Measurements from ENCODE around the gene FAM151B. TPM values are rescaled to one million over a fixed set of nuclear protein-coding genes. Genes with fewer than 3 reads are reported as not detected.
A peak's percentile ranks its signal among the peaks of the same experiment; 100 is the strongest.
"Not testable (repeated sequence)": the region's sequence is repeated elsewhere in the genome, so short reads cannot be mapped to it uniquely, and the experiment has no call there.

The FAM151B gene, protein sequence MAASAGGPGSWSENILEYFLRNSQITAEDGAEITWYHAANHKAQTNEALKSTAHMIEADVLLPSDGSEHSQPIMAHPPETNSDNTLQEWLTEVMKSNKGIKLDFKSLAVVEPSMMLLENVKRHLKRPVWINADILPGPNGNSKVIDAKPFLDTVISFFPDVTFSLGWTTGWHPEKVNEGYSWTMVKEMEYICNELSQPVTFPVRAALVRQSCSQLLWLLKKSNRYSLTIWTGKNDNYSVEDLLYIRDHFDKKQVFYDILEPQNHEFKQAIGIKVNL
- under 1 TPM in 1 of 2 experiments, not detected in 1; 0.12 TPM for total RNA-seq

DNA sequence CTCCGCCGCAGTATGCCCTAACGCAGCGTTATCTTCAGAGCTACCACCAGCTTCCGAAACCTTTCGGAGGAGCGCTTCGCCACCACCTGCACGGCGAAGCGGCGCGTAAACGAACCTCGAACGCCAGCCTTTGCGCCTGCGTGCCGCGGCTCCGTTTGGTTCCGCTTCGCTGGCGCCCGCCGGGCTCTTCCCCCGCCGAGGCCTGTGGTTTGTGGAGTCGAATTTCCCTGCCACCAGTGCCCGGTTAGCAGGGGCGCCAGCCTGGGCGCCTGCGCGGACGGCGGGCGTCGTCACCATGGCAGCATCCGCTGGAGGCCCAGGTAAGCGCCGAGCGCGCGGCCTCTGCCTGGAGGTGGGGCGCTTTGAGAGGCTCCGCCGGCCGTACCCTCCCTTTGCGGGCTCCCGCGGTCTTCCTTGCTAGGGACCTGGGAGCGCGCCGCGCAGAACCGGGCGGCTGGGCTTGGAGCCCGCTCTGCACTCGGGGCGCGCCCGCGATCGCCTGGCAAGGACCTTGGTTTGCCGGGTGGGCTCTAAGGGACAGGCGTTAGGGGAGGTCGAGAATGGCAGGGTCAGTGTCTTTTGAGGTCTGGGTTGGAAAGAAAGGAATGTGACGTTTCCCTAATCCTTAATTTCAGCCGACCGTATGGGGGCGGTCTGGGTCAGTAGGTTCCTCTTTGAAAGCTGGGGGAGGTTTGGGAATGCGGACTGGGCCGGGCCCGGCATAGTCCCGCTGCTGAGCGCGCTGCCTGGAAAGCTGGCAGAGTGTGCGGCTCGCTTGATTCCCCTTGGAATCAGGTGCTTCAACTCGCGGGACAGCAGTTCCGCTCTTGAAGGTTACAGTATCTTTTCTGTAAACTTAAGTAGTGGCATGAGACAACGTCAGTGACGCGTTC is at the start of gene FAM151B:
TSS of gene FAM151B (plus strand) at position 272 of the 893 bp plus-strand sequence. CDS start at position 296, 24 bp downstream.
- peaks cover 3% of the 10 kb centered on the region for H3K36me3 Mint-ChIP-seq
- ATAC-seq, result peak; percentile 88
- CTCF ChIA-PET, result no interaction called here

DNA sequence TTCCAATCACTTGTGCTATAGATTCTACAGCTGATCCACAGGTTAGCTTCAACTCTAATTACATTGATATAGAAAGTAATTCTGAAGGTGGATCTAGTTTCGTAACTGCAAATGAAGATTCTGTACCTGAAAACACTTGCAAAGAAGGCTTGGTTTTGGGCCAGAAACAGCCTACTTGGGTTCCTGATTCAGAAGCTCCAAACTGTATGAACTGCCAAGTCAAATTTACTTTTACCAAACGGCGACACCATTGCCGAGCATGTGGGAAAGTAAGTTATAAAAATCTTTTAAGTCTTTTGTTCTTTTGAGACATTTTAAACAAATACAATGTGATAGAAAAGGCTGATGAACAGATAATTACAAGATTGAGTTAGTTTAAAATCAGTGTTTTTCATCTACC is 49.2 kb upstream of the FAM151B start:
- ATAC-seq (no peak), DNase-seq (no peak)
- H3K4me1 Mint-ChIP-seq, result no peaks in the 10 kb centered on the region
- H3K4me3 Mint-ChIP-seq, result no peak overlapping the region
- no peaks in the 10 kb centered on the region for H3K9me3 Mint-ChIP-seq (ENCODE audit: low read depth)
- peaks cover 20% of the 10 kb centered on the region for H3K36me3 Mint-ChIP-seq
- no peak overlapping the region for H3K27ac Mint-ChIP-seq
- CTCF ChIA-PET, result no interaction called here
- H3K27me3 Mint-ChIP-seq, result no peaks in the 10 kb centered on the region

More for the DNA sequence above, at the start of gene FAM151B:
- Mint-ChIP-seq H3K4me1 (peaks cover 16% of the 10 kb centered on the region), H3K4me3 (peak within 1 kb of the TSS; percentile 72), H3K9me3 (ENCODE audit: low read depth) (no peaks in the 10 kb centered on the region), H3K27me3 (peaks cover 53% of the 10 kb centered on the region), H3K27ac (no peak within 1 kb of the TSS)
- peak; percentile 69 for DNase-seq

DNA sequence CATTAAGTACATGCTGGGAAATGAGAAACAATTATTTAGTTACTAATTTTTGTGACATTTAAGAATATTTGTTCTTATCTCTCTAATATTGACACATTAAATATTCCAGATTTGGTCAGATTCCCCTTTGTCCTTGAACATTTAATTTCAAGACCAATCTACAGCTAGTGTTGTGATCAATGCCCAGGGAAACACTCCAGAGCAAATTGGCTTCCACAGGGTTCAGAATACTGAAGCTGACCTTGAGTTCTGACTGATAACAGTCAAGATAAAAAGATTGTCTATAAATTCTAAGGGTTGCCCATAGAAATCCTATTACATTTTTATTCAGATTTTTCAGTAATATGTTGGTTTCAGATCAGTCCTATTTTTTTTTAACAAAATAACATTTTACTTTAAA is 48.7 kb upstream of the FAM151B start:
- CTCF ChIA-PET, result no interaction called here
- Mint-ChIP-seq H3K4me1 (no peaks in the 10 kb centered on the region), H3K4me3 (no peak overlapping the region), H3K27ac (no peak overlapping the region), H3K27me3 (no peaks in the 10 kb centered on the region), H3K36me3 (peaks cover 20% of the 10 kb centered on the region), H3K9me3 (ENCODE audit: low read depth) (no peaks in the 10 kb centered on the region)
- DNase-seq (no peak), ATAC-seq (no peak)

DNA sequence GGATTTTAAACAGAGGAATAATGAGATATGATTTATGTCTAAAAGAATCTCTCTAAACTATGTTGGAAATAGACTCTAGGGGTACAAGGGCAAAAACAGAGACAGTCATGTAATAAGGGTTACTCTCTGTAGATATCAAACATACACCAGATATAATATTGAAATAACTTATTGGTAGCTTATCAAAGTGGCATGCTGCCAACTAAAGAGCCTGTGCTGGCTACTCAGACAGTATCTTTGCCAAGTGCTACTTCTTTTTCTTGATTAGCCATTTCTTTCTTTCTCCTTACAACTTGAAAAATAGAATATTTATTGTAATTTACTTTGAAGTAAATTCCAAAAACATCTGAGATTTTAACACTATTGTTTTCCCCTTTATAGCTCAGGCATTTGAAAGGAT is 45.2 kb upstream of the FAM151B start:
- CTCF ChIA-PET, result interaction anchor here (1.0 kb wide), 1 partner anchor 31 kb away, joined by 4 read pairs; no protein-coding TSS in a partner anchor
- ATAC-seq (no peak), DNase-seq (no peak)
- Mint-ChIP-seq H3K27ac (no peak overlapping the region), H3K4me1 (no peaks in the 10 kb centered on the region), H3K4me3 (no peak overlapping the region), H3K27me3 (no peaks in the 10 kb centered on the region), H3K36me3 (peaks cover 4% of the 10 kb centered on the region), H3K9me3 (ENCODE audit: low read depth) (no peaks in the 10 kb centered on the region)

DNA sequence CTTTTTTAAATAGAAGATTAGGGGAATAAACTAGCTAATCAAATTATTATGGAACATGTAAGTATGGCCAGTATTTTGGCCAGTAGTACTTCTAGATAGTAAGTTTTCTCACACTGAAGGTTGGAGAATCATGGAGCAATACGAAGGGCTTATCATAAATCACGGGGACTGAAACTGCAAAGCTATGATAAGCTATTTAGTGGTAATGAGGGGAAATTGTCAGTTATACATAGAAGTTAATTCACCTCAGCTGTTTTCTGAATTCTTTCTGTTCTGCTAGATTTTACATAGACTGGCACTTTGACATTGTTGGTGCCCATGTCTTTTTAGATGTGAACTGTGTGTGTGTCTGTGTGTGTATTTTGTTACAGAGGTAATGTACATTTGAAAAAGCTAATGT is 34.5 kb upstream of the FAM151B start:
- H3K27me3 Mint-ChIP-seq, result no peaks in the 10 kb centered on the region
- CTCF ChIA-PET, result no interaction called here
- no peak for ATAC-seq
- DNase-seq, result no peak
- H3K9me3 Mint-ChIP-seq (ENCODE audit: low read depth), result no peaks in the 10 kb centered on the region
- no peaks in the 10 kb centered on the region for H3K4me1 Mint-ChIP-seq
- H3K36me3 Mint-ChIP-seq, result peaks cover 14% of the 10 kb centered on the region
- no peak overlapping the region for H3K4me3 Mint-ChIP-seq
- H3K27ac Mint-ChIP-seq, result no peak overlapping the region

DNA sequence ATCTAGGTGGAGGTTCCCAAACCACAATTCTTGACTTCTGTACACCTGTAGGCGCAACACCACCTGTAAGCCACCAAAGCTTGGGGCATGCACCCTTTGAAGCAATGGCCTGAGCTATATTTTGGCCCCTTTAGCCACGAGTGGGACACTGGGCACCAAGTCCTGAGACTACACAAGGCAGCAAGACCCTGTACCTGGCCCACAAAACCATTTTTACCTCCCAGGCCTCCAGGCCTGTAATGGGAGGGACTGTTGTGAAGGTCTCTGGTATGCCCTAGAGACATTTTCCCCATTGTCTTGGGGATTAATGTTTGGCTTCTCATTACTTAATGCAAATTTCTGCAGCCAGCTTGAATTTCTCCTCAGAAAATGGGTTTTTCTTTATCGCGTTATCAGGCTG is 24.6 kb upstream of the FAM151B start:
- H3K27me3 Mint-ChIP-seq, result no peaks in the 10 kb centered on the region
- CTCF ChIA-PET, result no interaction called here
- no peak for ATAC-seq

DNA sequence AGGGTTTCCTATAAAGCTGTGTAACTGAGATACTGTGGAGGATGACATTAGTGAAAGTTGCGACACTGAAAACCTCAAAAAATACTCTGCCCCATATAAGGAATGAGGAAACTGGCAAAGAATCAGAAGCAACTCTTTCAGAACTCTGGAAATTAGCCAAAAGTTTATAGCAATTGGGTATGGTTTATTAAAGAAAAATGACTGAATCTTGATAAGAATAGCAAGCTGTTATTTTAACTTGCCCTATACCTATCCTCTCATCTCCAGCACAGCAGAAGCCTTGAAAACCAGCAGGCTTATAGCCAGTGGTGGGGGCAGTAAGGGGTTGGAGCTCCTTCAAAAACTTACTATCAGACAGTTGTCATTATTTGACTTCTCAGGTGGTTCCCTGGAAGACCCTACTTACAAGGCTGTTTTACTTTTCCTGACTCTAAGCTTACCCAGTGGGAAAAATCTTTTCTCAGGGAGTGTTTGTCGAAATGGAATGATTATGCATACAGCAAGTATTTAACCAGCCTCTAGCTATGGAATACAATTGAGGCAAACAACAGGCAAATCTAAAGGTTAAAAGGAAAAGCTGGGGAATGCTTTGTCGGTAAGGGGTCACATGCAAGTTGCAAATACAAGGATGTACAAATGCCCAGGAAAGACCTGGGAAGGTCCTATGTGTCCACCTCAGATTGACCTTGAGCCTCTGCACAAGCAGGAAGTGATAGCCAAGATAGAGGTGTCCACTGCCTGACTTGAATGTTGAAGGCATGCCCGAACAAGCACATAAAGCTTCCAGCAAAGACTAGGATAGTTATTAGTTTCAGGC is 21.0 kb upstream of the FAM151B start:
- H3K4me3 Mint-ChIP-seq, result no peak overlapping the region
- H3K4me1 Mint-ChIP-seq, result no peaks in the 10 kb centered on the region
- no peak for ATAC-seq
- DNase-seq, result no peak
- no peaks in the 10 kb centered on the region for H3K27me3 Mint-ChIP-seq
- CTCF ChIA-PET, result interaction anchor here (0.6 to 1.1 kb wide), 2 partner anchors 14 to 29 kb away, joined by 3 to 4 read pairs; no protein-coding TSS in a partner anchor
- peaks cover 65% of the 10 kb centered on the region for H3K36me3 Mint-ChIP-seq
- no peak overlapping the region for H3K27ac Mint-ChIP-seq
- H3K9me3 Mint-ChIP-seq (ENCODE audit: low read depth), result peaks cover 28% of the 10 kb centered on the region

More for the DNA sequence above, 24.6 kb upstream of the FAM151B start:
- peaks cover 65% of the 10 kb centered on the region for H3K36me3 Mint-ChIP-seq
- no peak for DNase-seq
- no peak overlapping the region for H3K4me3 Mint-ChIP-seq
- H3K9me3 Mint-ChIP-seq (ENCODE audit: low read depth), result peaks cover 24% of the 10 kb centered on the region
- H3K27ac Mint-ChIP-seq, result no peak overlapping the region
- H3K4me1 Mint-ChIP-seq, result no peaks in the 10 kb centered on the region

DNA sequence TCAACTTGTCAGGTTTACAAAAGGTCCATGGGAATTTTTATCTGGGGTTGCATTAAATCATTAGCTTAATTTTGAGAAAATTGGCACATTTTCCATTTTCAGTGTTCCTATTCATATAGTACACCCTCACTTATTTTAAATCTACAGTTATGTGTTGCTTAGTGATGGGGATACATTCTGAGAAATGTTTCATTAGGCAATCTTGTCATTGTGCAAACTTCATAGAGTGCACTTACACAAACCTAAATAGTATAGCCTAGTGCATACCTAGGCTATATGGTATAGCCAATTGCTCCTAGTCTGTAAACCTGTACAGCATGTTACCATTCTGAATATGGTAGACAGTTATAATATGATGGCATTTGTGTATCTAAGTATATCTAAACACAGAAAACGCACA is 19.8 kb upstream of the FAM151B start:
- Mint-ChIP-seq H3K36me3 (peaks cover 57% of the 10 kb centered on the region), H3K4me3 (no peak overlapping the region), H3K4me1 (no peaks in the 10 kb centered on the region), H3K9me3 (ENCODE audit: low read depth) (peaks cover 26% of the 10 kb centered on the region), H3K27me3 (no peaks in the 10 kb centered on the region), H3K27ac (no peak overlapping the region)
- CTCF ChIA-PET, result interaction anchor here (1.1 kb wide), 1 partner anchor 13 kb away, joined by 3 read pairs; no protein-coding TSS in a partner anchor
- ATAC-seq (no peak), DNase-seq (no peak)

DNA sequence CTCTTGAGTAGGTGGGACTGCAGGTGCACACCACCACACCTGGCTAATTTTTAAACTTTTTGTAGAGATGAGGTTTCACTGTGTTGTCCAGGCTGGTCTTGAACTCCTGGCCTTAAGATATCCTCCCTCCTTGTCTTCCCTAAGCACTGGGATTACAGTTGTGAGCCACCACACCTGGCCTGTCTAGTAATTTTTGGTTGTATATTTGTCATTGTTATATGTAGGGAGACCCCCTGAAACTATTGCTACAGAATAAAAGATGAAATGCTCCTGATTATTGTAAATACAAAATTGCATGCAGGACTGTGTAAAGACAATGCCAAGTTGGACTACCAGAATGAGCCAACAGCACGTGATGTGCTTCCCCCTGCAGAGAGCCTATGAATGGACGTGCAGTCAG is 17.3 kb upstream of the FAM151B start:
- peaks cover 15% of the 10 kb centered on the region for H3K9me3 Mint-ChIP-seq (ENCODE audit: low read depth)
- DNase-seq, H3K27ac Mint-ChIP-seq, ATAC-seq, H3K4me1 Mint-ChIP-seq, H3K27me3 Mint-ChIP-seq, H3K4me3 Mint-ChIP-seq: not testable (repeated sequence)
- CTCF ChIA-PET, result interaction anchor here (1.2 kb wide), 1 partner anchor 10 kb away, joined by 3 read pairs; no protein-coding TSS in a partner anchor
- H3K36me3 Mint-ChIP-seq, result peaks cover 52% of the 10 kb centered on the region

DNA sequence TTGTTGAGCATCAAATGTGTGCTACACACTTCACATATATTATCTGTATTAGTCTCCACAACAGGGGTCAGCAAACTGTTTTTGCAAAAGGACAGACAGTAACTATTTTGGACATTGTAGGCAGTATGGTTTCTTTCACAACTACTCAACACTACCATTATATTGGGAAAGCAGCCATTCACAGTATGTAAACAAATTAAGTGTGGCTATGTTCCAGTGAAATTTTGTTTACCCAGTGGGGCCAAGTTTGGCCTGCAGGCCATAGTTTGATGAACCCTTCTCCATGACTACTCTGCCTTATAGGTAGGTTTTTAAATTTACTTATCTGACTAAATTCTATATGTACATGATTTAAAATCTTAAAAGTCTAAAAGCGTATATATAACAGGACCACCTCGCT is 13.0 kb upstream of the FAM151B start:
- Mint-ChIP-seq H3K36me3 (peaks cover 34% of the 10 kb centered on the region), H3K27ac (no peak overlapping the region), H3K4me1 (no peaks in the 10 kb centered on the region), H3K9me3 (ENCODE audit: low read depth) (peaks cover 9% of the 10 kb centered on the region), H3K27me3 (no peaks in the 10 kb centered on the region), H3K4me3 (no peak overlapping the region)
- CTCF ChIA-PET, result no interaction called here
- no peak for ATAC-seq
- DNase-seq, result no peak

DNA sequence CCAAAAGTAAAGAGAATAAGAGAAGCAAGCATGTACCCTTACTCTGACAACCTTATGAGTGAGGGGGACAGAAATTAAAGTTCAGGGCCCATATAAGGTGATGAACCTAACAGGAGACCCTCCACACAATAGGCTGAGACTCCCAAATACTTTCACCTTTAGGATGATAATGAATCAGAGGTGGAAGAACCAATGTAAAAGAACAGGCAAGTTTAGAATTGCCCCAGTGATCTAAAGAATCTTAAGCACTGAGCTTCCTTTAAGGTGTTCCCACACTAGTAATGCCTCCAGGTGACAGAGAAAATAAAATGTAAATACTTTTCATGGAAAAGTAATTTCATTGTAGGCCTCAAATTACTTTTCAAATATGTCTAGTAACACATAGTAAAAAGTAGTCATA is 8.2 kb upstream of the FAM151B start:
- Mint-ChIP-seq H3K27me3 (peaks cover 2% of the 10 kb centered on the region), H3K9me3 (ENCODE audit: low read depth) (peaks cover 3% of the 10 kb centered on the region), H3K4me1 (peaks cover 4% of the 10 kb centered on the region), H3K4me3 (no peak overlapping the region), H3K27ac (no peak overlapping the region), H3K36me3 (peaks cover 20% of the 10 kb centered on the region)
- DNase-seq, result no peak
- no peak for ATAC-seq
- CTCF ChIA-PET, result interaction anchor here (2.1 kb wide), 1 partner anchor 192 kb away, joined by 13 read pairs; no protein-coding TSS in a partner anchor

DNA sequence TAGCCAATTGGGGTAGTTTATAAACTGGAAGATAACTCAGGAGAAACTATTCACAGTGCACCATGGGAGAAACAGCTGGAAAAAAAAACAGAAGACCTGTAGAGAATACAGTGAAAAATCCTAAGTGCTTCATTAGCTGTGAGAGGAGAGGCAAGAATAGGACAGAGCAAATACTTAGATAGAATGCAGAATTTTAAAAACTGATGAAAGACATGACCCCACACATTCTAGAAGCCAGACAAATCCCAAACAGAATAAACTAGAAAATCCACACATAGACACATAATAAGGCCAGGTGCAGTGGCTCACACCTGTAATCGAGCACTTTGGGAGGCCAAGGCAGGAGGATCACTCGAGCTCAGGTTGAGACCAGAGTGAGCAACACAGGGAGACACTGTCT is 7.5 kb upstream of the FAM151B start:
- Mint-ChIP-seq H3K36me3 (peaks cover 15% of the 10 kb centered on the region), H3K27ac (no peak overlapping the region), H3K4me1 (peaks cover 4% of the 10 kb centered on the region), H3K27me3 (peaks cover 8% of the 10 kb centered on the region), H3K9me3 (ENCODE audit: low read depth) (peaks cover 3% of the 10 kb centered on the region), H3K4me3 (no peak overlapping the region)
- DNase-seq (no peak), ATAC-seq (no peak)
- CTCF ChIA-PET, result interaction anchor here (1.0 to 2.1 kb wide), 4 partner anchors 8 to 203 kb away, joined by 3 to 13 read pairs (median 3); no protein-coding TSS in a partner anchor
